ENCODE measurements around the gene UPK3BL1.
"Not testable (repeated sequence)": the region's sequence is repeated elsewhere in the genome, so short reads cannot be mapped to it uniquely, and the experiment has no call there.

Gene UPK3BL1

GRCh38 chr7:102671166-102671955 is 28.8 kb upstream of the UPK3BL1 start, which contains the start of gene POLR2J2:
Gene POLR2J2, minus strand, starts transcription at chr7:102671663. Its CDS starts 62 bp downstream, at chr7:102671601.
- H3K27me3 ChIP-seq (ENCODE audit: control insufficient read depth in 2 of 2, insufficient read depth in 2 of 2, low read length in 2 of 2); H3K9me3 ChIP-seq (ENCODE audit: control insufficient read depth in 2 of 2, low read length in 2 of 2); H3K4me3 ChIP-seq (ENCODE audit: low read length in 2 of 2); H3K36me3 ChIP-seq (ENCODE audit: control insufficient read depth in 2 of 2, insufficient read depth in 2 of 2, low read length in 2 of 2); H3K27ac ChIP-seq (ENCODE audit: low read depth in 2 of 2, low read length in 2 of 2); H3K4me1 ChIP-seq (ENCODE audit: control insufficient read depth in 2 of 2, insufficient read depth in 2 of 2, low read length in 2 of 2); H3K9ac ChIP-seq (ENCODE audit: low read depth in 1 of 2, low read length in 2 of 2): not testable (repeated sequence)

GRCh38 chr7:102667523-102667922 is 24.9 kb upstream of the UPK3BL1 start:
- H3K4me1 ChIP-seq (ENCODE audit: control insufficient read depth in 2 of 2, insufficient read depth in 2 of 2, low read length in 2 of 2); H3K9me3 ChIP-seq (ENCODE audit: control insufficient read depth in 2 of 2, low read length in 2 of 2); H3K9ac ChIP-seq (ENCODE audit: low read depth in 1 of 2, low read length in 2 of 2); H3K27me3 ChIP-seq (ENCODE audit: control insufficient read depth in 2 of 2, insufficient read depth in 2 of 2, low read length in 2 of 2); H3K36me3 ChIP-seq (ENCODE audit: control insufficient read depth in 2 of 2, insufficient read depth in 2 of 2, low read length in 2 of 2); H3K27ac ChIP-seq (ENCODE audit: low read depth in 2 of 2, low read length in 2 of 2); H3K4me3 ChIP-seq (ENCODE audit: low read length in 2 of 2): not testable (repeated sequence)

- H3K36me3 ChIP-seq (ENCODE audit: control insufficient read depth in 2 of 2, insufficient read depth in 2 of 2, low read length in 2 of 2); H3K27me3 ChIP-seq (ENCODE audit: control insufficient read depth in 2 of 2, insufficient read depth in 2 of 2, low read length in 2 of 2); H3K4me1 ChIP-seq (ENCODE audit: control insufficient read depth in 2 of 2, insufficient read depth in 2 of 2, low read length in 2 of 2); H3K9me3 ChIP-seq (ENCODE audit: control insufficient read depth in 2 of 2, low read length in 2 of 2); H3K4me3 ChIP-seq (ENCODE audit: low read length in 2 of 2); H3K9ac ChIP-seq (ENCODE audit: low read depth in 1 of 2, low read length in 2 of 2); H3K27ac ChIP-seq (ENCODE audit: low read depth in 2 of 2, low read length in 2 of 2): not testable (repeated sequence)
Measured at GRCh38 chr7:102666850-102667249, 24.3 kb upstream of the UPK3BL1 start.

GRCh38 chr7:102664765-102665164 is 22.2 kb upstream of the UPK3BL1 start:
- H3K36me3 ChIP-seq (ENCODE audit: control insufficient read depth in 2 of 2, insufficient read depth in 2 of 2, low read length in 2 of 2); H3K27ac ChIP-seq (ENCODE audit: low read depth in 2 of 2, low read length in 2 of 2); H3K9me3 ChIP-seq (ENCODE audit: control insufficient read depth in 2 of 2, low read length in 2 of 2); H3K9ac ChIP-seq (ENCODE audit: low read depth in 1 of 2, low read length in 2 of 2); H3K27me3 ChIP-seq (ENCODE audit: control insufficient read depth in 2 of 2, insufficient read depth in 2 of 2, low read length in 2 of 2); H3K4me1 ChIP-seq (ENCODE audit: control insufficient read depth in 2 of 2, insufficient read depth in 2 of 2, low read length in 2 of 2); H3K4me3 ChIP-seq (ENCODE audit: low read length in 2 of 2): not testable (repeated sequence)

GRCh38 chr7:102649924-102650323 is 7.3 kb upstream of the UPK3BL1 start, which contains the start of gene SPDYE2B:
Gene SPDYE2B, plus strand, starts transcription at chr7:102650319. Its CDS starts 2,030 bp downstream, at chr7:102652349.
- H3K9me3 ChIP-seq (ENCODE audit: control insufficient read depth in 2 of 2, low read length in 2 of 2); H3K9ac ChIP-seq (ENCODE audit: low read depth in 1 of 2, low read length in 2 of 2); H3K27ac ChIP-seq (ENCODE audit: low read depth in 2 of 2, low read length in 2 of 2); H3K36me3 ChIP-seq (ENCODE audit: control insufficient read depth in 2 of 2, insufficient read depth in 2 of 2, low read length in 2 of 2); H3K4me3 ChIP-seq (ENCODE audit: low read length in 2 of 2); H3K4me1 ChIP-seq (ENCODE audit: control insufficient read depth in 2 of 2, insufficient read depth in 2 of 2, low read length in 2 of 2); H3K27me3 ChIP-seq (ENCODE audit: control insufficient read depth in 2 of 2, insufficient read depth in 2 of 2, low read length in 2 of 2): not testable (repeated sequence)

GRCh38 chr7:102647813-102648212 is 5.2 kb upstream of the UPK3BL1 start:
- H3K9ac ChIP-seq (ENCODE audit: low read depth in 1 of 2, low read length in 2 of 2); H3K27me3 ChIP-seq (ENCODE audit: control insufficient read depth in 2 of 2, insufficient read depth in 2 of 2, low read length in 2 of 2): not testable (repeated sequence)

GRCh38 chr7:102643404-102643803 is 813 bp upstream of the UPK3BL1 start:
- not testable (repeated sequence) for H3K27ac ChIP-seq (ENCODE audit: low read depth in 2 of 2, low read length in 2 of 2); H3K27me3 ChIP-seq (ENCODE audit: control insufficient read depth in 2 of 2, insufficient read depth in 2 of 2, low read length in 2 of 2); H3K9ac ChIP-seq (ENCODE audit: low read depth in 1 of 2, low read length in 2 of 2); H3K4me3 ChIP-seq (ENCODE audit: low read length in 2 of 2); H3K4me1 ChIP-seq (ENCODE audit: control insufficient read depth in 2 of 2, insufficient read depth in 2 of 2, low read length in 2 of 2); H3K9me3 ChIP-seq (ENCODE audit: control insufficient read depth in 2 of 2, low read length in 2 of 2); H3K36me3 ChIP-seq (ENCODE audit: control insufficient read depth in 2 of 2, insufficient read depth in 2 of 2, low read length in 2 of 2)

More at GRCh38 chr7:102647813-102648212, 5.2 kb upstream of the UPK3BL1 start:
- H3K4me1 ChIP-seq (ENCODE audit: control insufficient read depth in 2 of 2, insufficient read depth in 2 of 2, low read length in 2 of 2); H3K9me3 ChIP-seq (ENCODE audit: control insufficient read depth in 2 of 2, low read length in 2 of 2); H3K27ac ChIP-seq (ENCODE audit: low read depth in 2 of 2, low read length in 2 of 2); H3K4me3 ChIP-seq (ENCODE audit: low read length in 2 of 2); H3K36me3 ChIP-seq (ENCODE audit: control insufficient read depth in 2 of 2, insufficient read depth in 2 of 2, low read length in 2 of 2): not testable (repeated sequence)

GRCh38 chr7:102638848-102639247 is 3.7 kb downstream of the UPK3BL1 start:
- not testable (repeated sequence) for H3K27me3 ChIP-seq (ENCODE audit: control insufficient read depth in 2 of 2, insufficient read depth in 2 of 2, low read length in 2 of 2); H3K27ac ChIP-seq (ENCODE audit: low read depth in 2 of 2, low read length in 2 of 2); H3K9me3 ChIP-seq (ENCODE audit: control insufficient read depth in 2 of 2, low read length in 2 of 2); H3K4me3 ChIP-seq (ENCODE audit: low read length in 2 of 2); H3K9ac ChIP-seq (ENCODE audit: low read depth in 1 of 2, low read length in 2 of 2); H3K36me3 ChIP-seq (ENCODE audit: control insufficient read depth in 2 of 2, insufficient read depth in 2 of 2, low read length in 2 of 2); H3K4me1 ChIP-seq (ENCODE audit: control insufficient read depth in 2 of 2, insufficient read depth in 2 of 2, low read length in 2 of 2)

GRCh38 chr7:102636956-102637355 is 5.6 kb downstream of the UPK3BL1 start:
- not testable (repeated sequence) for H3K27me3 ChIP-seq (ENCODE audit: control insufficient read depth in 2 of 2, insufficient read depth in 2 of 2, low read length in 2 of 2); H3K27ac ChIP-seq (ENCODE audit: low read depth in 2 of 2, low read length in 2 of 2); H3K4me1 ChIP-seq (ENCODE audit: control insufficient read depth in 2 of 2, insufficient read depth in 2 of 2, low read length in 2 of 2); H3K9ac ChIP-seq (ENCODE audit: low read depth in 1 of 2, low read length in 2 of 2); H3K9me3 ChIP-seq (ENCODE audit: control insufficient read depth in 2 of 2, low read length in 2 of 2); H3K4me3 ChIP-seq (ENCODE audit: low read length in 2 of 2); H3K36me3 ChIP-seq (ENCODE audit: control insufficient read depth in 2 of 2, insufficient read depth in 2 of 2, low read length in 2 of 2)

- not testable (repeated sequence) for H3K27me3 ChIP-seq (ENCODE audit: control insufficient read depth in 2 of 2, insufficient read depth in 2 of 2, low read length in 2 of 2); H3K4me1 ChIP-seq (ENCODE audit: control insufficient read depth in 2 of 2, insufficient read depth in 2 of 2, low read length in 2 of 2); H3K27ac ChIP-seq (ENCODE audit: low read depth in 2 of 2, low read length in 2 of 2); H3K36me3 ChIP-seq (ENCODE audit: control insufficient read depth in 2 of 2, insufficient read depth in 2 of 2, low read length in 2 of 2); H3K4me3 ChIP-seq (ENCODE audit: low read length in 2 of 2); H3K9me3 ChIP-seq (ENCODE audit: control insufficient read depth in 2 of 2, low read length in 2 of 2); H3K9ac ChIP-seq (ENCODE audit: low read depth in 1 of 2, low read length in 2 of 2)
Measured at GRCh38 chr7:102635354-102635753, 7.2 kb downstream of the UPK3BL1 start.

GRCh38 chr7:102634299-102634698 is 8.3 kb downstream of the UPK3BL1 start:
- H3K4me3 ChIP-seq (ENCODE audit: low read length in 2 of 2); H3K27me3 ChIP-seq (ENCODE audit: control insufficient read depth in 2 of 2, insufficient read depth in 2 of 2, low read length in 2 of 2); H3K27ac ChIP-seq (ENCODE audit: low read depth in 2 of 2, low read length in 2 of 2); H3K9me3 ChIP-seq (ENCODE audit: control insufficient read depth in 2 of 2, low read length in 2 of 2); H3K36me3 ChIP-seq (ENCODE audit: control insufficient read depth in 2 of 2, insufficient read depth in 2 of 2, low read length in 2 of 2); H3K9ac ChIP-seq (ENCODE audit: low read depth in 1 of 2, low read length in 2 of 2); H3K4me1 ChIP-seq (ENCODE audit: control insufficient read depth in 2 of 2, insufficient read depth in 2 of 2, low read length in 2 of 2): not testable (repeated sequence)

Data from mucosa of rectum (tissue), 2 donors.